ENCODE data around the gene RELN.
"Not testable (repeated sequence)": the region's sequence is repeated elsewhere in the genome, so short reads cannot be mapped to it uniquely, and the experiment has no call there.

Gene RELN

GRCh38 chr7:103896826-103897225 lies 92.6 kb downstream of the RELN start:
- DNase-seq (ENCODE audit: low spot score) = not testable (repeated sequence)

DNA sequence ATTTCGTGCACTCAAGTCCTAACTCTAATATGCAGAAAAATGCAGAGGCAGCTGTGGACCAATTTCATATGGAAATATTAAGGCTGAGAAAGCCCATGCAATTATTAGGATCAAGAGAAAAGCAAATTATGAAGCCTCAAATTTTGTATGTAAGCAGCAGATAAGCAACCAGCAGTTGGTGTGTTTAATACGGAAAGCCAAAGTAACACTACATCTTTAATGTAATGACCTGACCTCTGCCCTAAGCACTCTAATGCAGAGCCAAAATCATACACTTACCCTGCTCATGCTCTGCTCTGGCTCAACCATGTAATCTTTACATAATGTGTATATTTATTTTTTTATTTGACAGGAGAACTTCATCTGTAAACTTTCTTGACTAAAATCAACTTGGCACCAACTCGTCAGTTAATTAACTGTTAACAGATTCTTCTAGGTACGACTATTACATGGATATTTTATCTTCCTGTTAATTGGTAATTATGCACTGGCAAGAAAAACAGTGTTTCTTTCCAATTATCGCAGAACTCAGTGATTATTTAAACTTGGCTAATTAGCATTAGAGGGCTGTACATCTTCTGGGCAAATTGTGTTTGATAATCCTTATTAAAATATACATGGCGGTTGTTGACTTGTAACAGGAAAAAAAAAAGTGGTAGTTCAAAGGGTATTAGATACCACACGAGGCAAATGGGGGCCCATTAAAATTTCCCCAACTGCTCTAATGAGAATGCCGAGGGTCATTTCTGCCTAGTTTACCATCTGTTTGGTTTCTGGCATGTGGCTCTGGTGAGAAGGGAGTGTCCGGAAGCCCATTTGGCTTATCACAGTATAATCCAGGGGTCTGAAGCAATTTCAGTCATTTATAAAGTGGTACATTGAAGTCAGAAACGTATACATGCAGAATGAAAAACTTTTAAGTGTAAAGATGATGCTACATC lies 94.5 kb downstream of the RELN start:
- DNase-seq (ENCODE audit: low spot score) = no peak

- DNase-seq (ENCODE audit: low spot score) = no peak
Measured at GRCh38 chr7:103893350-103893749, 96.1 kb downstream of the RELN start.

DNA sequence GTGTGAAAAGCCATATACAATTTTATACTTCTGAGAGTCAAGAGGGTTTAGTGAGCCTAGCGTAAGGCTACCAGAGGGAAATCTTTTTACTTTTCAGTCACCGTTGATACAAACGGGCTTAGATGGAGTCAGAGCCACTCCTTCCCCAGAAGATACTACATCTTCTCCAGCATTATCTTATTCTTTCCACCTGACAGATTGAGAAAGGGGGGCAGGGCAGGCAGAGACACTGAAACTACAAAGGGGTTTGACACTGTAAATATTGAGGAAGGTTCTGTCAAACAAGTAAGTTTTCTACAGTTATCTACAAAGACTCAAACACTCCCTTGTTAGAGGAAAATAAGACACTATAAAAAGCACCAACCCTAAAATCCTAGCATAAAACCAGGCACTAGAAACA lies 100.0 kb downstream of the RELN start:
- DNase-seq (ENCODE audit: low spot score) = no peak

- DNase-seq (ENCODE audit: low spot score) = peak; percentile 48
Measured at GRCh38 chr7:103888603-103889153, 100.8 kb downstream of the RELN start.

DNA sequence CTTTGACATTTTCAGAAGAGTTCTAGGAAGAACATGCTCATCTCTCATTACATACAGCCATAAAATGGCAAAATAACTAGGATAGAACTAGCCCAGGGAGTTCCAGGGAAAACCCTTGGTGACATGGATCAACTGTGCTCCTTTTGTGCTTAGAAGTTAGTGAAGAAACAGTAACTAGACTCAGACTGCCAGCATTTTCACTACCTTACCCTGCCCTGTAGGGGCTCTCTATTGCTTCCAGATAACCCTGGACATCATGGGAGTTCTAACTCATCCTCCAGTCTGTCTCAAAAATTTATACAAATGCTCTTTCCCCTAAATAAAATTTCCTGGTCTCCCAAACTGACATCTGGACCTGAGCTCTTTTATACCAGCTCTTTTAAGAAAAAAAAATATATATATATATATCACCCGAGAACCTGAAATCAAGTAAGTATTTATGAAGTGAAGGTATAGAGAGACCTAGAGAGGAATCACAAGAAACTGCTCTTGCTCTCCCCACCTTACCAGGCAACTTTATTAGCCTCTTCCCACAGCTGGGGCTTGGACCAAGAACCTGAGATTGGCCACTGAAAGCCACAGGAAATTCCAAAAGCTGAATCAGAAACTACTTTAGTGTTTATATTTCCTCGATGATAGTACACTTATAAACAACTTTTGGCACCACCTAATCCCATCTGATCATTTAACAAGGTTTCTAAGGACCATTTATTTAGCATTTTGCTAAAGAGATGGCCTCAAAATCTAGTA lies 101.4 kb downstream of the RELN start:
- DNase-seq (ENCODE audit: low spot score) = no peak

DNA sequence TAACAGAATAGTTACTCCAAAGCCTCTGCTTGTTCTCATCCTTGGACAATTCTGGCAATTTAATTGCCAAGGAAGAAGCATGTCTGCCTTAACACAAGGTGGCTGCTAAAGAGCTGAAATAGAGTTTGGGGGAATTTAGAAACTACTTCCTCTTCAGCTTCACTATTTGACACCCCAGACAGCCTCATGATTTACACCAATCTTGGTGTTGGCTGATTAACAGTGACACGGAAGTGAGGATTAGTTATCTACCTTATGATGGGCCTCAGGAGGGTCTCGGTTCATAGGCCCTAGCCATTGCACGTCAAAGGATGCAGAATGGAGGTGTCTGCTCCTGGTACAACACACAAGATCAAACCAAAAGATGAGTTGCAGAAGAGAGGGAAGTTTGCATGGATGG lies 102.4 kb downstream of the RELN start:
- no peak for DNase-seq (ENCODE audit: low spot score)

DNA sequence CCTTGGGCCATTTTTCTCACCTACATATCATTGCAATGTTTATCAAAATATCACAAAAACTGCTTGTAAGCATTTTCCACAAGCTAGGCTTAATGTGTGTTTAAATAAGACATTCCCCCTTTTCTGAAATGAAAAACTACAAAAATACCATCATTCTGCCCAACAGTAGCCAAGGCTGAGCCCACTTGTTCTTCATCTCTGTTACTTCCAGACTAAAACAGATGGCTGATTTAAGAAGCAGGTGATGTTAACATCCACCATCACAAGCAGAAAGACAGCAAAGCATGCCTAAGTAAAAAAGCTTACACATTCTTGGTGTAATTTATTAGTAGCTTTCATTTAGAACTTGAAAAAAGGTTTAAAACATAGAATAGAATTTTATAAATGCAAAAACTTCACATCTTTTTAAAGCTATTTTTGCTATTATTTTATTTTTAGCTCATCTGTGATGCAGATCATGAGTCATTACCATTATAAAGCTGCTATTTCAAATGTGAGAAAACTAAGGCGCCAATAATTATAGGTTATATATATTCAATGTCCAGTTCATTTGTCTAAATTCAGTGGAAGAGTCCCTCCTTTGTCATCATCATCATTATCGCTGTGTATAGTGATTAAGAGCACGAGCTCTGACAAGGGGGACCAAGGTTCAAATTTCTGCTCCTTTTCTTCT lies 109.4 kb downstream of the RELN start:
- no peak for DNase-seq (ENCODE audit: low spot score)

- peak; percentile 62 for DNase-seq (ENCODE audit: low spot score)
Measured at GRCh38 chr7:103879411-103879810, 110.0 kb downstream of the RELN start.

GRCh38 chr7:103877565-103877964 lies 111.9 kb downstream of the RELN start:
- no peak for DNase-seq (ENCODE audit: low spot score)

DNA sequence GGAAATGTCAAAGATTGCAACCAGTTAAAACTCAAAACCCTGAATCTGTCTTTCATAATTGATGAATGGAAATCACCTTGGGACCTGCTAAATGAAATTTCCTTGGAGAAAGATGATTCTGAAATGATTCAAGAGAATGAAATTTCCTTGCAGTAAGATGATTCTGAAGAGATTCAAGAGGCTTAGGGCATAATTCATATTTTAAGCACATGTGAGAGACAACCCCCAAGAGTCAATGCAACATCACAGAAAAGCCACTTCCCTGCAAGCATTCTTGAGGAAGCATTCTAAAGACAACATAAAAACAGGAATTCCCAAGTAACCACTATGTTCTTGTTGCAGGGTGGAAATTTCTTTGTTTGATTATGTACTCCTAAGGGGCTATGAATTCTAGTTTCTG lies 113.7 kb downstream of the RELN start:
- DNase-seq (ENCODE audit: low spot score) = no peak

GRCh38 chr7:103871473-103871872 lies 118.0 kb downstream of the RELN start:
- DNase-seq (ENCODE audit: low spot score) = no peak

- no peak for DNase-seq (ENCODE audit: low spot score)
Measured at GRCh38 chr7:103870664-103871063, 118.8 kb downstream of the RELN start.

DNA sequence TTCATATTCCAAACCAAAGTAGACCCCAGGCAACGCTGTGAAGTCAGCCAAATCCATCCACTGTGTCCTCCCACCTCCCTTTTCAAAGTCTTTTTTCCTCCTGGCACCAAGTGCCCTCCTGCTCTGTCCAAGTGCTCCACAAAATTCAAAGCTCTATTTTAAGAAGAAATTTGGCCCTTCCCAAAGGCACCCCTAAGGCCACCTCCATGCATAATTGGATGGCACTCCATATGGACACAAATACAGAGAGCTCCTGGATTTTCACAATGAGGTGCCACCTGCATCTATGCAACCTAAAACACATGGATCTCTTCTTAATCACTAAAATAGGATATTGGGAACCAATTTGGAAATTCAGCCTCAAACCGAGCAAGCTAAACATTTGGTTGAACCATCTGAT lies 121.6 kb downstream of the RELN start:
- DNase-seq (ENCODE audit: low spot score) = no peak

DNA sequence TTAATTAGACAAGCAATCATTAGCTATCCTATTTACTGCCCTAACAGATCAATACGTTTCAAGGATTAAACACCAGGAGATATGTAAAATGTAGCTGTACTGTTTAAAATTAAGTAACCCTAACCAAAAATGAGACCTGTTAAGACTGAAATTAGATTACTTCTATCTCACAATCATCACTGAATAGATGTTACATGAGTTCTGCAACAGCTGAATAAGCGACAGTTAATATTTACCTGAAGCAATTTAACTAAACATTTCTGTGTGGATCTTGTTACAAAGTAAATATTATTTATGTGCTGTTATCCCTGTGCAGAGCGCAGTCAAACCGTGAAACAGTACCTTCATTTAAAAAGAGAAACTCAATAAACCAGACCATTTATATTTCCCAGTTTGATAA lies 122.5 kb downstream of the RELN start:
- peak; percentile 35 for DNase-seq (ENCODE audit: low spot score)

DNA sequence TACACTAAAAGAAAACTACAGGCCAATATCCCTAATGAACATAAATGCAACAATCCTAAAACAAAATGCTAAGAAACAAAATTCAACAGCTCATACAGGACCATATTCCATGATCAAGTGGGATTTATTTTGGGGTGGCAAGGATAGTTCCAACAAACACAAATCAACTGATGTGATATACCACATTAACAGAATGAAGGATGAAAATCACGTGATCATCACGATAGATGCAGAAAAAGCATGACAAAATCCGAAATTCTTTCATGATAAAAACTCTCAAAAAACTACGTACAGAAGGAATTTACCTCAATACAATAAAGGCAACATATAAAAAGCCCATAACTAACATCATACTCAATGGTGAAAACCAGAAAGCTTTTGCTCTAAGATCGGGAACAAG lies 124.0 kb downstream of the RELN start:
- DNase-seq (ENCODE audit: low spot score) = no peak

- DNase-seq (ENCODE audit: low spot score) = no peak
Measured at GRCh38 chr7:103862302-103863035, 127.0 kb downstream of the RELN start.

DNA sequence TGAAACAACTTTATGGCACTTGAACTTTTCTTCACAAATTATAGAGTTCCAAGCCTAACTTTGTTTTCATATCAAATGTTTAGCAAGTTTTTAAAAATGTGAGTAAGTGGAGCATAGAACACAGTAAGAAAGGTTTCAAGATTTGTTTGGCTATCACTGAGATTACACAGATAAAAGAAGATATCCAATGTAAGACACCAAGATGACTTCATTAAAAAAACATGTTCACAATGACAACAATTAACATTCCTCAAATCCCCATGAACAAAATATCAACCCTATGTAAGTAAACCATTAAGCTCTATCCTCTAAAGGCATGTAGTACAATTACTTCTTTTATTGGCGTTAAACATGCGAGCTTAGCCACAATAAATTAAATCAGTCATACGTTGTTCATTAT lies 129.7 kb downstream of the RELN start:
- DNase-seq (ENCODE audit: low spot score) = no peak

- peak; percentile 92 for DNase-seq (ENCODE audit: low spot score)
Measured at GRCh38 chr7:103857435-103857834, 132.0 kb downstream of the RELN start.

GRCh38 chr7:103856929-103857328 lies 132.5 kb downstream of the RELN start:
- DNase-seq (ENCODE audit: low spot score) = peak; percentile 11

GRCh38 chr7:103855671-103856070 lies 133.8 kb downstream of the RELN start:
- DNase-seq (ENCODE audit: low spot score) = peak; percentile 96

Data from SK-N-DZ (cell line).